Keratinocyte (primary cell): Measurements from ENCODE around the gene BLTP1.

Experiments
- CTCF ChIP-seq, 3 experiments: IDR thresholded peaks in 1 of 3; conservative IDR thresholded peaks in 1 of 3; optimal IDR thresholded peaks in 1 of 3; 2 replicates in 2 of 3; 3 replicates in 1 of 3; pipeline versions ENCODE3 to v1.5.1; 2011; ENCODE audit warnings: low read length in 3 of 3, mild to moderate bottlenecking in 3 of 3, moderate library complexity in 2 of 3, control low read depth in 1 of 3, inconsistent platforms in 1 of 3; ENCODE audit not compliant: insufficient read depth in 2 of 3; ENCODE audit errors: extremely low read depth in 1 of 3
- EZH2 ChIP-seq: IDR thresholded peaks from one replicate; pipeline ENCODE4 v1.6.1; 2012; ENCODE audit warnings: inconsistent platforms, mild to moderate bottlenecking, low read length, moderate library complexity

- no peak for TF ChIP-seq CTCF (optimal IDR thresholded peaks at IDR 0.05 in 1 of 3, IDR thresholded peaks at IDR 0.05 in 1 of 3, conservative IDR thresholded peaks at IDR 0.05 in 1 of 3; ENCODE audit: extremely low read depth in 1 of 3, insufficient read depth in 2 of 3, low read length in 3 of 3)
- no peak for TF ChIP-seq EZH2
Observed at GRCh38 chr4:122119739-122120138, 32.4 kb upstream of the BLTP1 start.
